HCT116 (cell line): Measurements from ENCODE around the gene ARMC6. TPM values are rescaled to one million over a fixed set of nuclear protein-coding genes. Genes with fewer than 3 reads are reported as not detected.

Experiments used
- ATAC-seq: fragments of 200-7000 bp; cut with Tn5 transposase; 2 replicates; pipeline ENCODE4 v1.9.1; 2020; ENCODE audit warnings: mild to moderate bottlenecking, moderate library complexity
- BruUV-seq: library from RNA; stranded (reverse); fragments of 400-500 nt; replicated peaks from 2 replicates; lab custom pipeline; 2021; lab: Mats Ljungman, UMichigan
- CTCF ChIA-PET: fragments of 300-600 bp; sonication (Branson Sonifier 250); formaldehyde crosslinking; loops from one replicate; lab custom pipeline; 2021; ENCODE audit warnings: antibody characterized with exemption; lab: Charles Lee
- POLR2A ChIA-PET: fragments of 300-600, 350-600 bp; sonication (Branson Sonifier 250); formaldehyde crosslinking; loops from one replicate; lab custom pipeline; 2021; ENCODE audit warnings: antibody characterized with exemption; lab: Charles Lee
- RAD21 ChIA-PET, 2 experiments: fragments of 300-600 bp; sonication (Branson Sonifier 250); formaldehyde crosslinking; loops; one replicate each; lab custom pipeline; 2023; ENCODE audit warnings: low total read pairs in 2 of 2; ENCODE audit not compliant: uncharacterized antibody in 2 of 2, unreplicated experiment in 2 of 2, low non-redundant PET in 1 of 2; lab: Charles Lee
- DNase-seq: peaks from one replicate; pipeline ENCODE4 v3.0.0-alpha.2; 2010; ENCODE audit warnings: low read depth, low spot score
- H2AFZ ChIP-seq: fragments of 200-600 bp; shearing (Covaris generic), sonication (generic); 2 replicates; pipeline ENCODE4 v1.6.1; 2017; ENCODE audit warnings: low read depth, mixed run types, mixed read lengths, antibody characterized with exemption, low read length; ENCODE audit not compliant: poor library complexity, severe bottlenecking
- H3K27ac ChIP-seq: 2 replicates; pipeline ENCODE4 v1.5.1; 2012; ENCODE audit warnings: low read depth, low read length
- H3K27me3 ChIP-seq: fragments of 200-600 bp; sonication (generic); 2 replicates; pipeline ENCODE4 v1.6.1; 2016; ENCODE audit warnings: mixed run types, low read length, mixed read lengths; ENCODE audit not compliant: insufficient read depth
- H3K36me3 ChIP-seq, 2 experiments: fragments of 200-500 bp in 1 of 2; fragments of 200-600 bp in 1 of 2; sonication (Bioruptor generic) in 1 of 2; sonication (generic) in 1 of 2; 2 replicates each; pipeline versions ENCODE4 v1.5.1 to v1.6.1; 2014 to 2016; ENCODE audit warnings: low read length in 2 of 2, inconsistent platforms in 1 of 2, mixed read lengths in 1 of 2, mixed run types in 1 of 2; ENCODE audit not compliant: insufficient read depth in 2 of 2, control insufficient read depth in 1 of 2
- H3K4me1 ChIP-seq, 2 experiments: fragments of 200-600 bp in 1 of 2; sonication (generic) in 1 of 2; 2 replicates each; pipeline versions ENCODE4 v1.5.1 to v1.6.1; 2012 to 2017; ENCODE audit warnings: low read length in 2 of 2, inconsistent platforms in 1 of 2, mild to moderate bottlenecking in 1 of 2, mixed read lengths in 1 of 2, mixed run types in 1 of 2, moderate library complexity in 1 of 2; ENCODE audit not compliant: insufficient read depth in 2 of 2, control insufficient read depth in 1 of 2
- H3K4me2 ChIP-seq: fragments of 200-600 bp; sonication (generic); 2 replicates; pipeline ENCODE4 v1.6.1; 2017; ENCODE audit warnings: mixed run types, low read length, mixed read lengths
- H3K4me3 ChIP-seq, 2 experiments: fragments of 200-600 bp in 1 of 2; sonication (generic) in 1 of 2; replicated peaks in 1 of 2; 2 replicates each; pipeline ENCODE4 v1.5.1; 2011 to 2016; ENCODE audit warnings: low read length in 2 of 2, control low read depth in 1 of 2, low read depth in 1 of 2, mild to moderate bottlenecking in 1 of 2, mixed read lengths in 1 of 2, mixed run types in 1 of 2
- H3K79me2 ChIP-seq: fragments of 200-600 bp; sonication (generic); 2 replicates; pipeline ENCODE4 v1.6.1; 2017; ENCODE audit warnings: mild to moderate bottlenecking, mixed run types, low read length, moderate library complexity, mixed read lengths; ENCODE audit not compliant: insufficient read depth
- H3K9ac ChIP-seq: fragments of 200-600 bp; sonication (generic); 2 replicates; pipeline ENCODE4 v1.6.1; 2016; ENCODE audit warnings: low read length, mixed read lengths
- H3K9me2 ChIP-seq: fragments of 200-600 bp; sonication (generic), shearing (Covaris generic); 2 replicates; pipeline ENCODE4 v1.6.1; 2017; ENCODE audit warnings: mixed run types, mild to moderate bottlenecking, moderate library complexity; ENCODE audit not compliant: insufficient read depth
- H3K9me3 ChIP-seq, 2 experiments: fragments of 200-500 bp in 1 of 2; fragments of 200-600 bp in 1 of 2; sonication (Bioruptor generic) in 1 of 2; sonication (generic) in 1 of 2; 2 replicates each; pipeline ENCODE4 v1.6.1; 2014 to 2017; ENCODE audit warnings: low read length in 2 of 2, mixed read lengths in 2 of 2, inconsistent platforms in 1 of 2, low read depth in 1 of 2, mild to moderate bottlenecking in 1 of 2, mixed run types in 1 of 2, moderate library complexity in 1 of 2; ENCODE audit not compliant: control insufficient read depth in 1 of 2, insufficient read depth in 1 of 2
- H4K20me1 ChIP-seq: fragments of 200-600 bp; sonication (generic), shearing (Covaris generic); 2 replicates; pipeline ENCODE4 v1.6.1; 2017; ENCODE audit warnings: mixed run types, mild to moderate bottlenecking, moderate library complexity; ENCODE audit not compliant: insufficient read depth
- ATF3 ChIP-seq: IDR thresholded peaks from 2 replicates; pipeline ENCODE4 v1.6.1; 2012
- CBX3 ChIP-seq: IDR thresholded peaks from 2 replicates; pipeline ENCODE4 v1.6.1; 2012; ENCODE audit warnings: low read depth
- CEBPB ChIP-seq: IDR thresholded peaks from 2 replicates; pipeline ENCODE4 v1.6.1; 2012; ENCODE audit warnings: low read depth
- CTCF ChIP-seq, 3 experiments: fragments of 200-600 bp in 1 of 3; sonication (generic) in 1 of 3; IDR thresholded peaks in 2 of 3; conservative IDR thresholded peaks in 1 of 3; 2 replicates each; pipeline ENCODE4 v1.5.1; 2012 to 2017; ENCODE audit warnings: low read depth in 2 of 3, low read length in 2 of 3, antibody characterized with exemption in 1 of 3, borderline replicate concordance in 1 of 3, control low read depth in 1 of 3, mild to moderate bottlenecking in 1 of 3, mixed read lengths in 1 of 3, mixed run types in 1 of 3, moderate library complexity in 1 of 3; ENCODE audit not compliant: insufficient read depth in 1 of 3
- EGR1 ChIP-seq: IDR thresholded peaks from 2 replicates; pipeline ENCODE4 v1.6.1; 2012; ENCODE audit warnings: low read depth
- ELF1 ChIP-seq: IDR thresholded peaks from 2 replicates; pipeline ENCODE4 v1.6.1; 2012; ENCODE audit warnings: low read depth, borderline replicate concordance
- EZH2phosphoT487 ChIP-seq: fragments of 200-600 bp; IDR thresholded peaks from 2 replicates; pipeline ENCODE4 v1.6.1; 2018; ENCODE audit warnings: antibody characterized with exemption, borderline replicate concordance
- FOSL1 ChIP-seq: IDR thresholded peaks from 2 replicates; pipeline ENCODE4 v1.6.1; 2012; ENCODE audit warnings: low read depth
- REST ChIP-seq: IDR thresholded peaks from 2 replicates; pipeline ENCODE4 v1.6.1; 2012; ENCODE audit warnings: low read depth
- SIN3A ChIP-seq: IDR thresholded peaks from 2 replicates; pipeline ENCODE4 v1.6.1; 2012; ENCODE audit warnings: low read depth
- SP1 ChIP-seq: IDR thresholded peaks from 2 replicates; pipeline ENCODE4 v1.6.1; 2012; ENCODE audit warnings: low read depth
- SRF ChIP-seq: IDR thresholded peaks from 2 replicates; pipeline ENCODE4 v1.6.1; 2012; ENCODE audit warnings: low read depth
- intact Hi-C: fragments of 100-400 bp; cut with micrococcal nuclease; formaldehyde crosslinking; loops from 2 replicates; pipeline ENCODE4 v1.10.0; 2022
- total RNA-seq: library from RNA; stranded (reverse); gene quantifications from one replicate; pipeline ENCODE4 v1.2.1, GENCODE V29; 2021; ENCODE audit not compliant: unreplicated experiment

Gene ARMC6
- total RNA-seq, 1 experiment from 2014 or later: 34.7 TPM

- no peak overlapping the region for H3K27ac ChIP-seq
- no peak for DNase-seq
- no peaks in the 10 kb centered on the region for H3K36me3 ChIP-seq
- H3K9ac ChIP-seq: no peak overlapping the region
- H3K4me3 ChIP-seq: no peak overlapping the region
- CTCF ChIA-PET: no interaction called here
- no TSS peak for BruUV-seq
- ATAC-seq: no peak
- H3K9me2 ChIP-seq: no peaks in the 10 kb centered on the region
- RAD21 ChIA-PET: no interaction called here
- H3K4me2 ChIP-seq: peak overlapping the region; percentile 9; the same call in 1 of the 2 replicates
- no peaks in the 10 kb centered on the region for H3K9me3 ChIP-seq
- intact Hi-C loops: no loop called here
- H3K4me1 ChIP-seq: peaks cover 37 to 54% of the 10 kb centered on the region in 2 experiments
- no peaks in the 10 kb centered on the region for H4K20me1 ChIP-seq
- no peaks in the 10 kb centered on the region for H3K27me3 ChIP-seq
- POLR2A ChIA-PET: no interaction called here
- H3K79me2 ChIP-seq: no peaks in the 10 kb centered on the region
- TF ChIP-seq ELF1: no peak
- no peak for TF ChIP-seq SIN3A
- no peak for TF ChIP-seq ATF3
- TF ChIP-seq REST: no peak
- no peak for TF ChIP-seq EGR1
- no peak for TF ChIP-seq CTCF (IDR thresholded peaks at IDR 0.05 in 2 of 3, conservative IDR thresholded peaks at IDR 0.05 in 1 of 3; ENCODE audit: borderline replicate concordance in 1 of 3, insufficient read depth in 1 of 3, low read depth in 2 of 3, low read length in 2 of 3)
- no peak for TF ChIP-seq SP1
- TF ChIP-seq CEBPB: no peak
- no peak for TF ChIP-seq EZH2phosphoT487
- TF ChIP-seq CBX3: no peak
- TF ChIP-seq FOSL1: no peak
- no peak for TF ChIP-seq SRF
- no peak overlapping the region for H2AFZ ChIP-seq
These were observed 74.3 kb downstream of the ARMC6 start for GRCh38 chr19:19107654-19108053.

Other genes starting within 250 kb of the ARMC6 start
- not detected for gene COMP, start 242.3 kb upstream of the ARMC6 start, total RNA-seq
- gene UPF1, start 201.6 kb upstream of the ARMC6 start, total RNA-seq: 78.5 TPM
- 0.96 TPM for gene CERS1, start 137.4 kb upstream of the ARMC6 start, total RNA-seq
- gene COPE, start 114.2 kb upstream of the ARMC6 start, total RNA-seq: 263 TPM
- gene DDX49, start 113.9 kb upstream of the ARMC6 start, total RNA-seq: 51.9 TPM
- 45.2 TPM for gene HOMER3, start 92.4 kb upstream of the ARMC6 start, total RNA-seq
- gene SUGP2, start 86 bp upstream of the ARMC6 start, total RNA-seq: 82.4 TPM
- 10.2 TPM for gene SLC25A42, start 30.4 kb downstream of the ARMC6 start, total RNA-seq
- 76.0 TPM for gene TMEM161A, start 104.9 kb downstream of the ARMC6 start, total RNA-seq
- 7.9 TPM for gene MEF2B, start 136.7 kb downstream of the ARMC6 start, total RNA-seq
- gene BORCS8, start 158.5 kb downstream of the ARMC6 start, total RNA-seq: 17.1 TPM
- gene RFXANK, start 158.7 kb downstream of the ARMC6 start, total RNA-seq: 78.9 TPM
- gene NR2C2AP, start 169.8 kb downstream of the ARMC6 start, total RNA-seq: 45.3 TPM
- 0.07 TPM for gene NCAN, start 178.4 kb downstream of the ARMC6 start, total RNA-seq
- gene TM6SF2, start 239.7 kb downstream of the ARMC6 start, total RNA-seq: not detected